ENCODE data around the gene KDM6A.

DNA sequence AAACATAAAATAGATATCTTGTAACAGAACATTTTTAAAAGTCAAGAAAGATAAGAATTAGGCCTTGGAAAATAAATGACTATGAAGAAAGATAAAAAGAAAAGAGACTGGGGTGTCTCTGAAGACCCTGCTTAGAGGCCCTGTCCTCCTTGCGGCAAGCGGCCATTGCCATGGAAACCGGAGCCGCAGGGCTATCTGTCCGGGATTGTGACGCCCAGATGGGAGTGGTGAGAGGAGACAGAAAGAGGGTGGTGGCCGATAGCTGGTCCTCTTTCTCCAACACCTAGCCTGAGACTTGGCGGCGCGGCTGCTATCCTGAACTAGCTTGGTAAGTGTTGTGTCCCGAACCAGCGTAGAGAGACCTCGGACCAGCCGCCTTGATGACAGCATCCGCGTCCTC is 29.2 kb upstream of the KDM6A start, which contains the start of gene DUSP21:
- TF ChIP-seq, protein P1, sequence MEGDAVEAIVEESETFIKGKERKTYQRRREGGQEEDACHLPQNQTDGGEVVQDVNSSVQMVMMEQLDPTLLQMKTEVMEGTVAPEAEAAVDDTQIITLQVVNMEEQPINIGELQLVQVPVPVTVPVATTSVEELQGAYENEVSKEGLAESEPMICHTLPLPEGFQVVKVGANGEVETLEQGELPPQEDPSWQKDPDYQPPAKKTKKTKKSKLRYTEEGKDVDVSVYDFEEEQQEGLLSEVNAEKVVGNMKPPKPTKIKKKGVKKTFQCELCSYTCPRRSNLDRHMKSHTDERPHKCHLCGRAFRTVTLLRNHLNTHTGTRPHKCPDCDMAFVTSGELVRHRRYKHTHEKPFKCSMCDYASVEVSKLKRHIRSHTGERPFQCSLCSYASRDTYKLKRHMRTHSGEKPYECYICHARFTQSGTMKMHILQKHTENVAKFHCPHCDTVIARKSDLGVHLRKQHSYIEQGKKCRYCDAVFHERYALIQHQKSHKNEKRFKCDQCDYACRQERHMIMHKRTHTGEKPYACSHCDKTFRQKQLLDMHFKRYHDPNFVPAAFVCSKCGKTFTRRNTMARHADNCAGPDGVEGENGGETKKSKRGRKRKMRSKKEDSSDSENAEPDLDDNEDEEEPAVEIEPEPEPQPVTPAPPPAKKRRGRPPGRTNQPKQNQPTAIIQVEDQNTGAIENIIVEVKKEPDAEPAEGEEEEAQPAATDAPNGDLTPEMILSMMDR (IDR thresholded peaks at IDR 0.05) = no peak
- no peak for TF ChIP-seq POLR2A (IDR thresholded peaks at IDR 0.05)

Measured in body of pancreas (tissue), 4 donors.